ENCODE data around the gene SPDYE6.
"Not testable (repeated sequence)": the region's sequence is repeated elsewhere in the genome, so short reads cannot be mapped to it uniquely, and the experiment has no call there.

The SPDYE6 gene

GRCh38 chr7:102356344-102356743 is at the start of gene SPDYE6:
SPDYE6 (minus strand) TSS chr7:102356444; CDS start chr7:102356023, 421 bp downstream.
- DNase-seq (ENCODE audit: low spot score) = not testable (repeated sequence)

- DNase-seq (ENCODE audit: low spot score) = not testable (repeated sequence)
Measured at GRCh38 chr7:102404862-102405188, 48.6 kb upstream of the SPDYE6 start.

DNA sequence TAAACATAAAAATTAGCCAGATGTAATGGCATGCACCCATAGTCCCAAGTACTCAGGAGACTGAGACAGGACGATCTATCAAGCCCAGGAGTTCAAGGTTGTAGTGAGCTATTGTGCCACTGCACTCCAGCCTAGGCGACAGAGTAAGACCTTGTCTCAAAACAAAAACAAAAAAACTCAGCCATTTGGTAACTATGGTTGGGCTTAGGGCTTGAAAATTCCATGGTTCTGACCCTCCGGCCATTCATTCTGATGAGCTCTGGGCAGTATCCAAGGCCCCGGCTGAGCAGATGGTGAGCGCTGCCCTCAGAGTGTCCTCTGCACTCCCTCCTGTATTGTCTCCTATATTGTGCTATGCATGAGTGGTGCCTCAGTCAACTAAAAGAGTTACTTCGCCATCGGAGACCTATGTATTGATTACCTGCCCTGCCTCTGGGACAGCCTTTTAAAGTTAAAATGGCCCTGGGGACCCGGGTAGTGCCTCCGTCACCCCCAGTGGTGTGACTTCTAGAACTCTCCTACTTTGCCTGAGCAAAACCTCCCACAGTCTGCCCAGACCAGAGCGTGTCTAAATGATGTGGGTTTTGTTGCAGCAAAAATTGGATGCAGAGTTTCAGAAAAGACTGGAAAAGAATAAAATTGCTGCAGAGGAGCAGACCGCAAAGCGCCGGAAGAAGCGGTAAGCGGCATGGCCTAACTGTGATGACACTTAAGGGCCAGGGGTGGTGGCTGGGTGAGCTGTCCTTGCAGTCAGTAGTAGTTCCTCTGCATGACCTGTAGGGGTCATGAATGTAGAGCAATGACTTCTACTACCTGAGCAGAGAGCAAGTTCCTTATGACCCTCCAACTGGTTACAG is 48.0 kb upstream of the SPDYE6 start:
- DNase-seq (ENCODE audit: low spot score) = peak; percentile 68

DNA sequence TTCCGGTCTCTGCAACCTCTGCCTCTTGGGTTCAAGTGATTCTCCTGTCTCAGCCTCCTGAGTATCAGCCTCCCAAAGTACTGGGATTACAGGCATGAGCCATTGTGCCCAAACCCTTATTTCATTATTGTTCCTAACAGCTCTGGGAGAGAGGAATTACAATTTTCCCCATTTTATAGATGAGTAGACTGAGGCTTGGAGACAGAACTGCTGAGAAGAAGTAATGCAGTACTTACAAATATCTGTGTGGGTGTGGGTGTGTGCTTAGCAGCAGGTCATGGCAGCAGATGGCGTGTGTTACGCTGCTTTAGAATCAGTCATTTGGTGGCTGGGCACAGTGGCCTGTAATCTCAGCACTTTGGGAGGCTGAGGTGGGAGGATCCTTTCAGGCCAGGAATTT is 47.3 kb upstream of the SPDYE6 start:
- DNase-seq (ENCODE audit: low spot score) = no peak

DNA sequence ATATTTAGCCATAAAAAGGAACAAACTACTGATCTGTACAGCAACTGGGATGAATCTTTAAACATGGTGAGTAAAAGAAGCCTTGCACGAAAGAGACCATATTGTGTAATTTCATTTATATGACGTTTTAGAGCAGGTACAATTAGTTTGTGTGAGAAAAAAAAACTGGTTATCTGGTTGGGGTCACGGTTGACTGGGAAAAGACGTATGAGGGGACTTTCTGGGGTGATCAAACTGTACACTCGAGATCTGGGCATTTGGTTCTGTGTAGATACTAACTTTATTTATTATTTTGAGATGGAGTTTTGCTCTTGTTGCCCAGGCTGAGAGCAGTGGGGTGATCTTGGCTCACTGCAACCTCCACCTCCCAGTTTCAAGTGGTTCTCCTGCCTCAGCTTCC is 44.1 kb upstream of the SPDYE6 start:
- no peak for DNase-seq (ENCODE audit: low spot score)

GRCh38 chr7:102398543-102398942 is 42.3 kb upstream of the SPDYE6 start:
- no peak for DNase-seq (ENCODE audit: low spot score)

GRCh38 chr7:102396710-102397019 is 40.4 kb upstream of the SPDYE6 start:
- DNase-seq (ENCODE audit: low spot score) = no peak

DNA sequence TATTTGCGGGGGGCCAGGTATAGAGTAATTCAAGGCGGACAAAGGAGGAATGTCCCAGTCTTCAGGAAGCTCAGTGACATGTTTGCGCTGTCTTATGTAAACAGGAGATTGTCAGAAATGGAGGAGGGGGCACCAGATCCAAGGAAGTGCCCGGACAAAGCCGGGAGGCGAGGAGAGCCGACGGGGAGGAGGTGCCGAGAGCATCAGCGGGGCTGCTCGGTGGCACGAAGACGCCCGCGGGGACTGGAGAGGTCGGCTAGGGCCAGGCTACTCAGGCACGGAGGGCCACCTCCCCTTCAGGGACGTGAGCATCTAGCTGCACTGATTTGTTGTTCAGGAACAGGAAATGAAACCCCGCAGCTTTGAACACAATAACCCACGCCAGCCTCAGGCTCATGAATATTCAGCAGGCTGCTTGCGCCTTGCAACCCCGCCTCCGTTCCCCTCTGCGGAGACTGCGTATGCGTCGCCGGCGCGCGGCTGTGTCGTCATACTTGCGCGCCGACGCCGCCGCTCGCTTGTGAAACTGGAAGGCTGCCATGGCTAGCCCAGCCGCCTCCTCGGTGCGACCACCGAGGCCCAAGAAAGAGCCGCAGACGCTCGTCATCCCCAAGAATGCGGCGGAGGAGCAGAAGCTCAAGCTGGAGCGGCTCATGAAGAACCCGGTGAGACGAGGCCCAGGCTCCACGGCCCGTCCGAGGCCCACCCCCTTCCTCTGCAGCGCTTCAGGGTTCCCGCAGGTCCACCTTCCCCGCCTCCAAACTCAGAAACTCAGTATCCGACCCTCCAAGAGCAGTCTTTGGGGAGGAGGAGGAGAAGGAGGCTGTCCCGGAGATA is 39.8 kb upstream of the SPDYE6 start, which contains the start of gene PRKRIP1:
Gene PRKRIP1, plus strand, starts transcription at position 491 of the 837 bp plus-strand sequence. Its CDS starts 49 bp downstream, at position 540.
- DNase-seq (ENCODE audit: low spot score) = peak; percentile 95

- DNase-seq (ENCODE audit: low spot score) = no peak
Measured at GRCh38 chr7:102395592-102395872, 39.3 kb upstream of the SPDYE6 start.

GRCh38 chr7:102393467-102393866 is 37.2 kb upstream of the SPDYE6 start:
- DNase-seq (ENCODE audit: low spot score) = peak; percentile 72

DNA sequence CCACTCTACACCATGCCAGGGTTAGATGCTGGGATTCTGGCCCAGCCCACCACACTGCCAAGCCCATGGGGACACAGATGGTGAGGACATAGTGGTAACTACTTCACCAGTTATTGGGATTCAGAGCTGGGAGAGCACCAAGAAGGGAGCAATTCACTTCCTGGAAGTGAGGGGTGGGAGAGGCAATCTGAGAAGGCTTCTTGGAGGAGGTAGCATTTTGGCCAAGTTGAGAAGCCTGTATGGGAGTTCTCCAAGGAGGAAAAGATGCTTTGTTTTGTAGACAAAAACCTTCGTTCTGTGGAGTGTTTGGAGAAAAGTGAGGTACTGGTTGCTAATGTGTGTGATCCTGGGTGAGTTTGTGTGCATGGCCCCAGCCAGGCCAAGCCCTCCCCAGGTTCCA is 36.1 kb upstream of the SPDYE6 start:
- DNase-seq (ENCODE audit: low spot score) = no peak

GRCh38 chr7:102390697-102391484 is 34.6 kb upstream of the SPDYE6 start:
- peak; percentile 83 for DNase-seq (ENCODE audit: low spot score)

DNA sequence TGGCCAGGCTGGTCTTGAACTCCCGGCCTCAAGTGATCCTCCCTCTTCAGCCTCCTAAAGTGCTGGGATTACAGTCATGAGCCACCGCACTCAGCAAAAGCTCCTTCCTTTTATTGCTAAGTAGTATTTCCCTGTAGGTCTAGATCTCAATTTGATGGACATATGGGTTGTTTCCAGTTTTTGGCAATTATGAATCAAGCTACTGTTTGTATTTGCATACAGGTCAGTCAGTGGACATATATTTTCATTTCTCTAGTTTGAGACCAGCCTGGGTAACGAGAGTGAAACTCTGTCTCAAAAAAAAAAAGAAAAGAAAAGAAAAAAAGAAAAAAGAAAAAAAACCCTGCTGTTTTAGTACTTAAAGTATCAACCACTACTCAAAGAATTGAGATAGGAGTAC is 33.6 kb upstream of the SPDYE6 start:
- DNase-seq (ENCODE audit: low spot score) = no peak

DNA sequence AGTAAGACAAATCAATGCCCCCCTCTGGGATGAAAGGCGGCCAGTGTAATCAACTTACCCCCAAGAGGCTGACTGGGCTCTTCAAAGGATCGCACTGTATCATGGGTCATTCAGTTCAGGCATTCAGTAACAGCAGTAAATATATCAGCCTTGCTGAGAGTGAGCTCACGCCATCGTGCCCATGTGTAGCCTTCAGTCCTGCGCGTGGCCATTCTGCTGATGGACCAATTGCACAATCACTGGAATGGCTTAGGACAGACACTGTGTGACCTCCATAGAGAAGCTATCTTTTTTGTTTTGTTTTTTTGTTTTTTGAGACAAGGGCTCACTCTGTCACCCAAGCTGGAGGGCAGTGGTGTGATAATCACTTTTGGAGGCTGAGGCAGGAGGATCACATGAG is 30.8 kb upstream of the SPDYE6 start:
- no peak for DNase-seq (ENCODE audit: low spot score)

DNA sequence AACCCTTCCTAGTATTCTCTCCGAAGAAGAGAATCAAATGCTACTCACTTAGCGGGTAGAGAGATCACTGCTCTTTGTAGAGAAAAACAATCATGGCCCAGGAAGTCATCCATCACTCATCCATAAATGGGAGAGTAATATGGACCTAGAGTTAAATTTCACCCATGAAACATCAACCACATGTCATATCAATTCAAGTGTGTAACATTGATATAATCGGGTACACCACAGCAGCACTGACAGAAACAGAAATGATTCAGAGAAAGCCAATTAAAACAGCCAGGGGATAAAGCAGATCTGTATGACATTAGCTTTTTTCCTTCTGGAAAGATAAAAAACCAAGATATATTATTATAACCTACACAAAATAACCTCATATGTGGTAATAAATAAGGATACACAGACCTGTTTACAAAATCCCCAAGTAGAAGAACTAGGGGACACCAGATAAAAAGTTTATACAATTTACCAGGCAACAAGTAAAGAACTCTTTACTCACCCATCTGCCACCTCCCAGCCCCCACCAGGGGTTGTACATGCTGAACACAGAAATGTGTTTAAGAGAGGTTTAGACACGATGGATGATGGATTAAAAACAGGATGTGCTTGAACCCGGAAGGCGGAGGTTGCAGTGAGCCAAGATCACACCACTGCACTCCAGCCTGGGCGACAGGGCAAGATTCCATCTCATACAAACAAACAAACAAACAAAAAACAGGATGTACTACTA is 25.6 kb upstream of the SPDYE6 start:
- not testable (repeated sequence) for DNase-seq (ENCODE audit: low spot score)

GRCh38 chr7:102380837-102381236 is 24.6 kb upstream of the SPDYE6 start:
- DNase-seq (ENCODE audit: low spot score) = not testable (repeated sequence)

- DNase-seq (ENCODE audit: low spot score) = no peak
Measured at GRCh38 chr7:102376964-102377466, 20.8 kb upstream of the SPDYE6 start.

DNA sequence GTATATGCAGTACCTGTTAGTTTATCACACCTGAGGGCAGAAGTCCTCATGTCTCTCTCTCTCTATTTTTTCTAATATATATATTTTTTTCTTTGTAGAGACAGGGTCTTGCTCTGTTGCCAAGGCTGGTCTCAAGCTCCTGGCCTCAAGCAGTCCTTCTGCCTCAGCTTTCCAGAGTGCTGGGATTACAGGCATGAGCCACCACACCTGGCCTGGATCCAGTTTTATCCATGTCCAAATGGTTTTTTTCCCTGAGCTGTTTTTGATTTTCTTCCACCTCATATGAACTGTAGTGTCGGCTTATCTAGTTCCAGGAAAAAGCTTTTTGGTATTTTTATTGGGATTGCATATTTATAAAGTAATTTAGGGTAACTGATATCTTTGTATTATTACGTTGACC is 16.6 kb upstream of the SPDYE6 start:
- not testable (repeated sequence) for DNase-seq (ENCODE audit: low spot score)

GRCh38 chr7:102370038-102370437 is 13.8 kb upstream of the SPDYE6 start:
- DNase-seq (ENCODE audit: low spot score) = not testable (repeated sequence)

DNA sequence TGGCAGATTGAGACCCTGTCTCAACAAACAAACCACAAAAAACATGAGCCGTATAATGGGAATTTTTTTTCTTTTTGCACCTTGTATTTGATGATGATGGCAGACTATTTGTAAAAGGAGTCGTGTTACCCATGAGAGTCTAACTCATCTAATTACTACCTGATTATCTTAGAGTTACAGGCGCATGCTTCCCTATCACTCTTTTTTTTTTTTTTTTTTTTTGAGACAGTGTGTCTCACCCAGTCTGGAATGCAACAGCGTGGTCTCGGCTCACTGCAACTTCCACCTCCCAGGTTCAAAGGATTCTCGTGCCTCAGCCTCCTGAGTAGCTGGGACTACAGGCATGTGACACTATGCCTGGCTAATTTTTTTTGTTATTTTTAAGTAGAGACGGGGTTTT is 9.1 kb upstream of the SPDYE6 start:
- not testable (repeated sequence) for DNase-seq (ENCODE audit: low spot score)

GRCh38 chr7:102364394-102364886 is 8.2 kb upstream of the SPDYE6 start:
- not testable (repeated sequence) for DNase-seq (ENCODE audit: low spot score)

Measured in LoVo (cell line).